Thoracic aorta (tissue), 2 donors: ENCODE data around the gene B3GNT5. TPM values are rescaled to one million over a fixed set of nuclear protein-coding genes. Genes with fewer than 3 reads are reported as not detected.

Experiments
- ATAC-seq: fragments of 150-250 bp; one replicate; pipeline ENCODE4 v1.8.0; 2017; ENCODE audit warnings: low read depth; ENCODE audit not compliant: insufficient number of reproducible peaks, low FRiP score
- DNase-seq: peaks from one replicate; pipeline ENCODE4 v3.0.0-alpha.2; 2020; ENCODE audit warnings: low spot score
- H3K27ac ChIP-seq, 2 donors: fragments of 200-600 bp; sonication (generic); 1 replicate in 1 of 2; 2 replicates in 1 of 2; pipeline ENCODE4 v1.5.1; 2016; ENCODE audit warnings: mild to moderate bottlenecking in 2 of 2, moderate library complexity in 2 of 2
- H3K27me3 ChIP-seq: fragments of 200-600 bp; sonication (generic); replicated peaks from 2 replicates; pipeline ENCODE4 v1.6.0; 2016; ENCODE audit warnings: mild to moderate bottlenecking; ENCODE audit not compliant: insufficient read depth
- H3K36me3 ChIP-seq: fragments of 200-600 bp; sonication (generic); one replicate; pipeline ENCODE4 v1.5.1; 2016
- H3K4me1 ChIP-seq, 2 donors: fragments of 200-600 bp; sonication (generic); 1 replicate in 1 of 2; 2 replicates in 1 of 2; pipeline versions ENCODE4 v1.5.1 to v1.6.0; 2016; ENCODE audit warnings: low read depth in 2 of 2, mild to moderate bottlenecking in 1 of 2; ENCODE audit not compliant: control insufficient read depth in 1 of 2
- H3K4me3 ChIP-seq: fragments of 200-600 bp; sonication (generic); 2 replicates; pipeline ENCODE4 v1.5.1; 2016; ENCODE audit warnings: mild to moderate bottlenecking
- H3K9me3 ChIP-seq: fragments of 200-600 bp; sonication (generic); 2 replicates; pipeline ENCODE4 v1.5.1; 2016
- CTCF ChIP-seq: fragments of 200-600 bp; sonication (generic); IDR thresholded peaks from one replicate; pipeline ENCODE4 v1.5.1; 2019; ENCODE audit warnings: antibody characterized with exemption
- total RNA-seq, 2 donors: library from RNA; depleted of rRNA; stranded (reverse); fragments of >200 nt; gene quantifications; one replicate each; pipeline versions ENCODE4 v1.1.0 to v1.2.3, GENCODE V29; 2016

Gene B3GNT5
- total RNA-seq, 2 donors from 2014 or later = 3.1 to 7.5 TPM

DNA sequence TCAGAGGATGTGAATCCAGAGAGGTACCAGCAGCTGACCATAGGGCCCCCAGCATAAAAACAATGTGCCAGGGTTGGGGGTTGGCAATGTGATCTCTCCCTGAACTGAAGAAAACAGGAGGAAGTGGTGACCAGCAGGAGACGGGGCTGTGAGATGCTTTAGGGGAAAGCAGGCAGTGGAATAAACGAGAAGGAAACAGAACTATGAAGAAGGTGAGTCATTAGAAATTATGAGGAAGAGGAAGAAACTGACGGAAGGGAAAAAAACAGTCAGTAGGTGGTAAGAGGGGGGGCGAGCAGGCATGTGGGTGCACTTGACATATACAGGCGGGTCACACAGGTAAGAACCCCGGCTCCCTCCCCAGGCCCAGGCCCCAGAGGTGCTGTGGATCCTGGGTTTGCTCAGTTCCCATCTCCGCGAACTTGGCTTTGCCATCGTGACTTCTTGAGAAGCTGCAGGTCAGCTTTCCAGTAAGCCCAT lies 42.2 kb upstream of the B3GNT5 start:
- ATAC-seq (no peak), DNase-seq (no peak)
- Histone ChIP-seq H3K27me3 (no peaks in the 10 kb centered on the region), H3K27ac (no peak overlapping the region), H3K4me1 (no peaks in the 10 kb centered on the region), H3K4me3 (no peak overlapping the region), H3K36me3 (no peaks in the 10 kb centered on the region), H3K9me3 (no peaks in the 10 kb centered on the region)
- TF ChIP-seq CTCF = no peak

DNA sequence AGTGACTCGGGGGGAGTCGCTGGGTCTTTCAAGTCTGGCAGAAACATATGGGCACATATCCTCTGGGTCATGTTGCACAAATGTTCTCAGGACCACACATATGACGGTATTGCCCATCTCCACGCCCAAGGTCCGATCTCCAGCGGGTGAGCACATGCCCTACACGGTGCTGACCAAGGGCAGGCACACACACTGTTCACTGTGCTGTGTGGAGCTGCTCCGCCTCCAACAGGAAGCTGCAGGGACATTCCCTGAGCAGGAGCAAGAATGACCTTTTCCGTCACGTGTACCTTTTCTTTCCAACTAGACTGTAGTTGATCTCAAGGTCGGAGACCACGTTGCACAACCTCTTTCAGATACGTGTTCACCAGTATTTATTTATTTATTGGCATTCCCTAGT lies 41.7 kb upstream of the B3GNT5 start:
- DNase-seq = no peak
- H3K36me3 ChIP-seq = no peaks in the 10 kb centered on the region
- H3K4me1 ChIP-seq = no peaks in the 10 kb centered on the region
- ATAC-seq = no peak
- no peak overlapping the region for H3K4me3 ChIP-seq
- no peaks in the 10 kb centered on the region for H3K27me3 ChIP-seq
- no peak overlapping the region for H3K27ac ChIP-seq
- no peak for TF ChIP-seq CTCF
- no peaks in the 10 kb centered on the region for H3K9me3 ChIP-seq

- Histone ChIP-seq H3K4me1 (no peaks in the 10 kb centered on the region), H3K36me3 (no peaks in the 10 kb centered on the region), H3K27me3 (no peaks in the 10 kb centered on the region), H3K4me3 (no peak overlapping the region), H3K27ac (no peak overlapping the region), H3K9me3 (no peaks in the 10 kb centered on the region)
- ATAC-seq (no peak), DNase-seq (no peak)
- TF ChIP-seq CTCF = no peak
Measured at GRCh38 chr3:183212096-183212495, 41.0 kb upstream of the B3GNT5 start.

- Histone ChIP-seq H3K27me3 (no peaks in the 10 kb centered on the region), H3K36me3 (no peaks in the 10 kb centered on the region), H3K4me3 (no peak overlapping the region), H3K9me3 (no peaks in the 10 kb centered on the region), H3K27ac (no peak overlapping the region), H3K4me1 (no peaks in the 10 kb centered on the region)
- no peak for TF ChIP-seq CTCF
- DNase-seq (no peak), ATAC-seq (no peak)
Measured at GRCh38 chr3:183212565-183212964, 40.5 kb upstream of the B3GNT5 start.

DNA sequence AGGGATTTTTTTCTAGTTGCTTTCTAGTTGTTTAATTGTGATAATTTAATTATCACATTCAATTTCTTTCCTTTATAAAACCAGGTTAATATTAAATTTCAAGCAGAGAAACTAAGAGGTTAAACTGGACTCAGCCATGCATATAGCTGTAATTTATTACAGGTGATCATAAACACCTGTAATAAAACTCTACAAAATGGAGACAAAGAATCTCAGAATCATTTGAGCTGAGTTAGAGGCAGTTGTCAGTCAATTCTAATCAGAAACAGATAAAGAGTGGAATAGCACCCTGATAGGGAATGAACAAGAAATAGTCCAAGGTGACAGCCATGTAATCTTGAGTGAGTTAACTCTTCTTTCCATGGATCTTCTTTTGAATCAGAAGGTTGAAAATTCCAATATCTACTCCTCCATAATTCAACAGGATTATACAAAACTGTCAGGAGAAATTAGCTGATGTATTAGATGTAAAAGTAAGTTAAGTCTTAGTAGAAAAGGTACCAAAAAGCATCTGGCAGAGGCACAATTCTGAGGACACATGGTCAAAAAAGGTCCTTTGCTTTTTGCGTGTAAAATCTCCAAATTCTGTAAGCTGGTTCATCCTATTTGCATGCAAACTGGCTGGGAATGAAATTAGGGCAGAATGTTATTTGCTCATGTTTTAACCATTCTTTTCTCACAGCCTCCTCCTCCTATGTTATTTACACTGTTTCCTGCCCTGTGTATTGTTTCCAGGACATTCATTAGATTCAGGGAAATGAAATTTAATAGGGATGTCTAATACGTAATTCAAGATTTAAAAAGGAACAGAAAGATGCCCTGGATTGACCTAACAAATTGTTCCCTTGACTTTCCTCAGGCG lies 39.4 kb upstream of the B3GNT5 start:
- H3K4me1 ChIP-seq = no peaks in the 10 kb centered on the region
- no peak for ATAC-seq
- TF ChIP-seq CTCF = no peak
- DNase-seq = no peak
- no peaks in the 10 kb centered on the region for H3K9me3 ChIP-seq
- no peak overlapping the region for H3K4me3 ChIP-seq
- no peaks in the 10 kb centered on the region for H3K36me3 ChIP-seq
- no peak overlapping the region for H3K27ac ChIP-seq
- no peaks in the 10 kb centered on the region for H3K27me3 ChIP-seq
